Hindlimb muscle (tissue), 1 donor: Measurements from ENCODE around the gene ZKSCAN8. TPM values are rescaled to one million over a fixed set of nuclear protein-coding genes. Genes with fewer than 3 reads are reported as not detected.
A peak's percentile ranks its signal among the peaks of the same experiment; 100 is the strongest.
"Not testable (repeated sequence)": the region's sequence is repeated elsewhere in the genome, so short reads cannot be mapped to it uniquely, and the experiment has no call there.

Experiments used
- DNase-seq: peaks from one replicate; pipeline ENCODE4 v3.0.0-alpha.2; 2013
- polyA plus RNA-seq: library from polyadenylated mRNA; unstranded; fragments of 120-200 nt; gene quantifications from one replicate; pipeline ENCODE4 v1.2.1, GENCODE V29; 2013; ENCODE audit not compliant: insufficient read length

The ZKSCAN8 gene
- polyA plus RNA-seq: 22.1 TPM

- peak; percentile 84 for DNase-seq
These were observed at the start of gene ZKSCAN8 for GRCh38 chr6:28141500-28142329. TSS of gene ZKSCAN8 (plus strand) at chr6:28141883. CDS start at chr6:28148408, 6,525 bp downstream.

DNA sequence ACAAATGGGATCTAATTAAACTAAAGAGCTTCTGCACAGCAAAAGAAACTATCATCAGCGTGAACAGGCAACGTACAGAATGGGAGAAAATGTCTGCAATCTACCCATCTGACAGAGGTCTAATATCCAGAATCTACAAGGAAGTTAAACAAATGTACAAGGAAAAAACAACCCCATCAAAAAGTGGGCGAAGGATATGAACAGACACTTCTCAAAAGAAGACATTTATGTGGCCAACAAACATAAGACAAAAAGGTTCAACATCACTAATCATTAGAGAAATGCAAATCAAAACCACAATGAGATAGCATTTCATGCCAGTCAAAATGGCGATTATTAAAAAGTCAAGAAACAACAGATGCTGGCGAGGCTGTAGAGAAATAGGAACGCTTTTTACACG is 39.5 kb upstream of the ZKSCAN8 start:
- not testable (repeated sequence) for DNase-seq

GRCh38 chr6:28102699-28103098 is 39.0 kb upstream of the ZKSCAN8 start:
- DNase-seq: not testable (repeated sequence)

- peak; percentile 80 for DNase-seq
These were observed 37.1 kb upstream of the ZKSCAN8 start for GRCh38 chr6:28104392-28105244.

DNA sequence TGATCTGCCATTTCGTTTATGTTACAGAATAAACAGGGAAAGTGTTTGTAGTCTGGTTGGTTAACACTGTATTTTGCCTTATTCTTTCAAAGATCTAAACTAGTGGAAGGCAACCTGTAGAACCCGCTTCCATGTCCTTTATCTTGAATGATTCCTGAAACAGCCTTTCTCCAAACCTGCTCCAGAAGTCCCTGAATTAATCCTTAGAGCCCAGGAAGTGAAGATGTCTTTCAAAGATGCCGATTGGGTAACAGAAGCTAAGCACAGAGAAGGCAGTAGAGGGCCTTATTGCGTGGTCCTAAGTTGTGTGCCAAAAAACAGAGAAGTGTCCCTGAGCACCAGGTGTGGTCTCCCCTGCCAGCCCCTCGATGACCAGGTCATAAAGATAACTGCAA is 36.4 kb upstream of the ZKSCAN8 start:
- no peak for DNase-seq

DNA sequence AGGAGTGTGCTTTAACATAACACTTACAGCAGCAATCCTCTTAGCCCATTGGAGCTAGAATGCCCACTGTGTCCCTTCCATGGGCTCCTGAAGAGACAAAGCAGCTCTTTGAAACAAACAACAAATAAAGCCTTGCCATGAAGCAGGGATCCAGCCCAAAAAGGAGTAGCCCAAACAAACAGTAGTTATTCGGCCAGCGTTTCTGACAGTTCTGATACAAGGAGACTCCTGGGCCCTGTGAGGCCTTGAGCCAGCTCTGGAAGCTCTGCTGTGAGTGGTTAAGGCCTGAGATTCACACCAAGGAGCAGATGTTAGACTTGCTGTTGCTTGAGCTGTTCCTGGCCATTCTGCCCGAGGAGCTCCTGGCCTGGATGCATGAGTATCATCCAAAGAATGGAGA is 34.2 kb upstream of the ZKSCAN8 start:
- DNase-seq: no peak

DNA sequence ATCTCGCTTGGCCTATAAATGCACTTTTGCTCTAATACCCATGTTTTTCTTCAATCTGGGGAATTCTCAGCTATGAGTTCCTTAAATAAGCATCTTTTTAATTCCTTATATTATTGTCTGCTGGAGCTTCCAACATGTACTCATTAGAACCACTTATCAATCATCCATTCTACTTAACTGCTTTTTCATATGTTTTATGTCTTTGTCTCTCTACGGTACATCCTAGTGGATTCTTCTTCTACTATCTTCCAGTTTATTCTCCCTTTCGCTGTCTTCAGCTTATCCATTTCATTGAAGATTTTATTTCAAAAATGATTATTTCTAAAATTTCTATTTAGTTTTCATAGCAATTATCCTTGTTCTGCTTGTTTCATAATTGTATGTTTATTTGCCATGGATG is 29.7 kb upstream of the ZKSCAN8 start:
- DNase-seq: no peak

- no peak for DNase-seq
These were observed 25.9 kb upstream of the ZKSCAN8 start for GRCh38 chr6:28115799-28116198.

- DNase-seq: no peak
These were observed 24.2 kb upstream of the ZKSCAN8 start for GRCh38 chr6:28117386-28118050.

DNA sequence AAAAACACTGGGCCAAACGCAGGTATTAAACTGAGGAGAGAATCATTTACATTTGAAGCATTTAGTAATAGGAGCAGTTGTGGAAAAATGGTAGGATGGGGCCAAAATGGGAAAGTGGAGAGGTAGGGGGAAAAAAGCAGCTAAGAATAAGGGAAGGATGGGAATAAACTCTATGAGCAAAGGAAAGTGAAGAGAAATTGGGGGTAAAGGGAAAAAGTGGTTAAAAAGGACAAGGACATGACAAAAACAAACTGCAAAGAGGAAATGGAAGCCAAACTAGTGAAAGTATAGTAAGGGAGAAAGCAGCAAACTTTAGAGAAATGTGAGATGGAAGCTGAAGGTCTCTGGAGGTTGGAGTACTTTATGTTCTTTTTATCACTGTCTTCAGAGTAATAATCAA is 23.5 kb upstream of the ZKSCAN8 start:
- no peak for DNase-seq

DNA sequence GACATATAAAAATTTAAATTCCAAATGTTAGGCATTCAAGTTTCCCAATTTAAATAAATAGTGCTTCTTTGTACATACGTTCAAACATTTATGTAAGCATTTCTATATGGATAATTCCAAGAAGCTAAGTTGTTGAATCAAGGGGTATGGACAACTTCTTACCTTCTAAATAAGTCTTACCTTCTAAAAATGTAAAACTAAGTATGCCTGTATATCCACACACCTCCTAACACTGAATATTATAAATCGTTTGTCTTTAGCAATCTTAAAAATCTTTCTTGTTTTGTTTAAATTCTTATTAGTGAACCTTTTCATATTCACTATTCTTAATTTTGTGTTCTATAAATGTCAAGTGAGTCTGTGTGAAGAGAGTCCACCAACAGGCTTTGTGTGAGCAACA is 19.8 kb upstream of the ZKSCAN8 start:
- DNase-seq: no peak

DNA sequence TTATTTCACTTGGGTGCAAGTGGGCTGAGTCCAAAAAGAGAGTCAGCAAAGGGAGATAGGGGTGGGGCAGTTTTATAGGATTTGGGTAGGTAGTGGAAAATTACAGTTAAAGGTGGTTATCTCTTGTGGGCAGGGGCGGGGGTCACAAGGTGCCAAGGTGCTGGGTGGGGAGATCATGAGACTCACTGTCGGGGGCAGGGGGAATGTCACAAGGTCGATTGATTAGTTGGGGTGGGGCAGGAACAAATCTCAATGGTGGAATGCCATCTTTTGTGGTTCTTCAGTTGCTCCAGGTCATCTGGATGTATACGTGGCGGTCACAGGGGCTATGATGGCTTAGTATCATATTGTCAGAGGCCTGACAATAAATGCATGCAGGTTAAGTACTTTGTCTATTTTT is 19.4 kb upstream of the ZKSCAN8 start:
- DNase-seq: not testable (repeated sequence)

GRCh38 chr6:28124350-28124970 is 17.2 kb upstream of the ZKSCAN8 start, which contains the start of gene ZSCAN16:
TSS of gene ZSCAN16 (plus strand) at chr6:28124609. CDS start at chr6:28125444, 835 bp downstream.
- DNase-seq: peak; percentile 80

GRCh38 chr6:28124971-28125353 is 16.7 kb upstream of the ZKSCAN8 start:
- no peak for DNase-seq

GRCh38 chr6:28125401-28125800 is 16.3 kb upstream of the ZKSCAN8 start:
- DNase-seq: no peak

GRCh38 chr6:28134015-28134414 is 7.7 kb upstream of the ZKSCAN8 start:
- no peak for DNase-seq

DNA sequence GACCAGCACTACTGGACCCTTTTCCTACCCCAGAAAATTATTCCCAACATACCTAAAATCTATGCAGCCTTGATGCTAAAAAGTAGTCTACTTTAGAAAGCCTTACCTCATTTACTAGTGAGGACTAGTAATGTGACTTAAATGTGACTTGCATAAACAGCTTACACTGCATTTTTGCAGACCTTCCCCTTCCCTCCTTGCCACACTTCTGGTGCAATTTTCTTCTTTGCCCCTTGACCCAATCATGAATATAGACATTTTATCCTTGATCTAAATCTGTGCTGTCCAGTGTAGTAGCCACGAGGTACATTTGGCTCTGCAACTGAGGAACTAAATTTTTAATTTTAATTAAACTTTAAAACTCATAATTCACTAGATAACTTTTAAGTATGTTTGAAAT is 7.0 kb upstream of the ZKSCAN8 start:
- DNase-seq: no peak

DNA sequence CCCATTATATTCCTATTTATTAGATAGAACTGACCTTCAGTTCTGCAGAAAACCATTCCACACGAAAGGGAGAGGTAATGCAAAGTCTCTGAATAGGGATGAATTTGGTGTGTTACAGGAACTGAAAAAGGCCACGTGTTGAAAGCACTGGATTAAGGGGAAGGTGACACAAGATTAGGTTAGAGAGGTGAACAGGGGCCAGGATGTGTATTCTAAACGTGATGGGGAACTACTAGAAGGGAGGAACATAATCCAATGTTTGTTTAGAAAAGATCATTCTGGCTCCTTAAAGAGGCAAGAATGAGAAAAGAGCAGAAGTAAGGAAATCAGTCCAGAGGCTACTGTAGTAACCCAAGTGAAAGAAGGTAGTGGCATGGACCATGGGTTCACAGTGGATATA is 6.3 kb upstream of the ZKSCAN8 start:
- DNase-seq: no peak

GRCh38 chr6:28136585-28137504 is 4.8 kb upstream of the ZKSCAN8 start:
- DNase-seq: peak; percentile 94

DNA sequence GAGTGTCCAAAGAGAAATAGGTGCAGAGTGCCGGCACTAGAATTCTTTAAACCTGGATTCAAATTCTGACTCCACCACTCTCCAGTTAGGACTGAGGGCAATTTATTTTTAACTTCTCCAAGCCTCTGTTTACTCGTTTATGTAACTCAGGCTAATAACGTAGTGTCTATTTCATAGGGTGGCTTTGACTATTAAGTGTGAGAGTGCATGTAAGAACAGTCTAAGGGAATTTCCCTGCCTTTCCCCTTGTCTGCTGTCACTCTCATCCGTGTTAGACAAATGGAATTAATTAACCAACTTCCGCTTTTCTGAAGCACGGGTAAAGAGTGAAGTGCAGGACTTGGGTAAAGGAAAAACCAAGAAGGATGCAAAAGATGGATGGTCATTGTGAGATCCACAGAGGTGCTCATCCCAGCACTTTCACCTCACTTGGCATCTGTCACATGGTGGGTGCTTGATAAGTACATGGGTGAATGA is 4.1 kb upstream of the ZKSCAN8 start:
- peak; percentile 12 for DNase-seq

DNA sequence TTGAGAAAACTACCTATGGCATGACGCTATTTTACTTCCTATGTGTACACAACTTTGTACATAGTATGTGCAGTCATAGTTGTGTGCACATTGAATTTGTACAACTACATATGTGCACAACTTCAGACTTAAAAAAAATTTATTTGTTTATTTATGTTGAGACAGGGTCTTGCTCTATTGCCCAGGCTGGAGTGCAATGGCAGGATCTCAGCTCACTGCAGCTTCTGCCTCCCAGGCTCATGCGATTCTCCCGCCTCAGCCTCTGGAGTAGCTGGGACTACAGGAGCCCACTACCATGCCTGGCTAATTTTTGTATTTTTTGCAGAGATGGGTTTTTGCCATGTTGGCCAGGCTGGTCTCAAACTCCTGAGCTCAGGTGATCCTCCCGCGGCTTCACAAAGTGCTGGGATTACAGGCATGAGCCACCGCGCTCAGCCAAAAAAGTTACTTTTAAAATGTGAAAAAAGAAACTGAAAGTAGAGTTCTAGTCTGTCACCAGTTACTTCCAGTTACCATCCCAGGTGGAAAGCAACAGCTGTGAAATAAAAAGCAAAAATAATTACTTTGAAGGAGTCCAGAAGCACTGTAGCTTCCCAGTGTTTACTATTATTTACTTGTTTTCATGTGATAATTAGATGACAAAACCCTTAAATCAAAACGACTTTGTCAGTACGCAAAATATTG is 1.7 kb upstream of the ZKSCAN8 start:
- DNase-seq: no peak
